Motor neuron (in vitro differentiated cells): ENCODE data around the gene ABCB11. TPM values are rescaled to one million over a fixed set of nuclear protein-coding genes. Genes with fewer than 3 reads are reported as not detected.
A peak's percentile ranks its signal among the peaks of the same experiment; 100 is the strongest.
"Not testable (repeated sequence)": the region's sequence is repeated elsewhere in the genome, so short reads cannot be mapped to it uniquely, and the experiment has no call there.

Experiments
- ATAC-seq, 8 experiments: fragments of 200-7000 bp; cut with Tn5 transposase; replicated peaks in 6 of 8; 2 replicates each; pipeline ENCODE4 v1.8.0; 2021; ENCODE audit warnings: mild to moderate bottlenecking in 8 of 8, moderate library complexity in 8 of 8
- H3K27ac ChIP-seq, 2 donors: fragments of 250-450 bp; sonication (Bioruptor Pico); 2 replicates each; pipeline ENCODE4 v1.9.0; 2021; ENCODE audit warnings: antibody characterized with exemption in 2 of 2, mild to moderate bottlenecking in 2 of 2, moderate library complexity in 1 of 2
- H3K4me1 ChIP-seq, 2 donors: fragments of 250-450 bp; sonication (Bioruptor Pico); replicated peaks in 1 of 2; 2 replicates each; pipeline ENCODE4 v1.6.1; 2021; ENCODE audit warnings: antibody characterized with exemption in 2 of 2, mild to moderate bottlenecking in 2 of 2, moderate library complexity in 1 of 2
- H3K4me3 ChIP-seq, 5 donors: fragments of 250-450 bp; sonication (Bioruptor Pico); 2 replicates each; pipeline ENCODE4 v1.9.0; 2021; ENCODE audit warnings: antibody characterized with exemption in 5 of 5, mild to moderate bottlenecking in 5 of 5, moderate library complexity in 4 of 5
- WGBS, 10 experiments: fragments of 450-650 bp; shearing (Covaris generic); methylation state at CpG; one replicate each; pipeline ENCODE4 v1.0.0; 2022; 5-methylcytosine and 5-hydroxymethylcytosine counted together
- in situ Hi-C, 9 experiments: fragments of 400-800 bp; cut with MboI; loops; one replicate each; pipeline ENCODE4 v1.15.0; 2021; ENCODE audit warnings: low sequenced_read_pairs in 9 of 9, low pct_unique_long_range_greater_than_20kb in 2 of 9; ENCODE audit not compliant: unreplicated experiment in 9 of 9
- total RNA-seq, 8 experiments: library from RNA; unstranded; fragments of 300-600 nt; gene quantifications; 2 replicates each; pipeline versions ENCODE4 v1.2.3 to v1.2.4, GENCODE V29; 2022

The ABCB11 gene
- total RNA-seq, 8 experiments from 2014 or later = 0.04 to 0.47 (median 0.10) TPM; not detected in 3

DNA sequence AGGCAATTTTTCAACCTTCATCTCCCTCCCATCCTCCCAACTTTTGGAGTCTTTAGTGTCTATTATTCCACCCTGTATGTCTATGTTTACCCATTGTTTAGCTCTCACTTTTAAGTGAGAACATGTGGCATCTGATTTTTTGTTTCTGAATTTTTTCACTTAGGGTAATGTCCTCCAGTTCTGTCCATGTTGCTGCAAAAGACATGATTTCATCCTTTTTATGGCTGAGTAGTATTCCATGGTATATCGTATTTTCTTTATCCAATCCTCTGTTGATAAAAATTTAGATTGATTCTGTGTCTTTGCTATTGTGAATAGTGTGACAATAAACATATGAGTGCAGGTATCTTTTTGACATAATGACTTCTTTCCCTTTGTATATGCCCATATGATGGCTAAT, 81.8 kb downstream of the ABCB11 start:
- WGBS, 10 experiments = 0 to 100% (median 88%) methylated on average over 1 of the region's 1 CpG; no CpG with 5 or more reads in 2 of the 10 experiments
- H3K27ac ChIP-seq = no peak overlapping the region
- ATAC-seq = no peak
- no peaks in the 10 kb centered on the region for H3K4me1 ChIP-seq
- in situ Hi-C loops = no loop called here
- H3K4me3 ChIP-seq = no peak overlapping the region

DNA sequence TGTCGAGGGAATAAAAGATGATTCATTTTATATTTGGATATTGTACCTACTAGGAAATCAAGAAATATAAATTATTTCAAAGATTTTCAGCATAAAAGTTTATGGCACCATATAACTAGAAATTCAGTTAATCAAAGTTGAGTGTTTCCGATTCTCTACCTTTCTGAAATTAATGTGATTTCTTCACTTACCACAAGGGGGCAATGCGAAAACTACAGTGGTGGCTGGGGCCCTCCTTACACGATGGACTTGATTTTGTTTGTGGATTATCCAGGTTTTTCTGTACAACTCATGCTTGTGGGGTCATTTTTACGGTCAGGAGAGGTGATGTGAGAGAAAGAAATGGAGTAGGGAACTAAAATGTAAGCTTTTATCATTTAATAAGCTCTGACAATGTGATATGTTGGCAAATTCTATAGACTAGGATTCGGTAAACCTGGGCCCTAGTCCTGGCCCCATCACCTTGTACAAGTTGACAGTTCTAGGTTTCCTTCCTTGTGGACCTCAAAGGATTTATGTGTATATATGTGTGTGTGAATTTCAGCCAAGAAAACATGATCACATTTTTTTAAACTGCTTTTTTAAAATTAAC, 82.4 kb downstream of the ABCB11 start:
- in situ Hi-C loops = no loop called here
- Histone ChIP-seq H3K4me3 (no peak overlapping the region), H3K4me1 (no peaks in the 10 kb centered on the region), H3K27ac (no peak overlapping the region)
- peak in 2 of 8 experiments; percentile 39 to 42 for ATAC-seq
- 0 to 100% (median 62%) methylated on average over 1 to 6 of the region's 6 CpGs for WGBS, 10 experiments

DNA sequence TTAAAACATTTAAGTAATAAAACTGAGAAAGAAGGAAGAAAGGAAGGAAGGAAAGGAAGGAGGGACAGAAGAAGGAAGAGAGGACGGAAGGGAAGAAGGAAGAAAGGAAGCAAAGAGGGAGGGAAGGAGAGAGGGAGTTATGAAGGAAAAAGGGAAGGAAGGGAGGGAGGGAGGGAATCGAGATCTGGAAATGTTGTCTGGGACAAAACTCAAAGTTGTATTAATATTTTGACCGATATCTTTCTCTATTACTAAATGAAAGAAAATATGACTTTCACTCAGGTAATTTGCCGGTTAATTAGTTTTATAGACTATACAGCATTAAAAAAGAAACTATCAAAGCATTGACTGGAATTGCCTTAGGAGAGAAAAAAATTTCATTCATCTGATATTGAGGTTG, 85.6 kb downstream of the ABCB11 start:
- Histone ChIP-seq H3K4me3 (no peak overlapping the region), H3K27ac (no peak overlapping the region), H3K4me1 (no peaks in the 10 kb centered on the region)
- in situ Hi-C loops = no loop called here
- WGBS, 10 experiments = 14 to 83% (median 60%) methylated on average over 1 to 4 of the region's 4 CpGs; no CpG with 5 or more reads in 1 of the 10 experiments
- no peak for ATAC-seq

DNA sequence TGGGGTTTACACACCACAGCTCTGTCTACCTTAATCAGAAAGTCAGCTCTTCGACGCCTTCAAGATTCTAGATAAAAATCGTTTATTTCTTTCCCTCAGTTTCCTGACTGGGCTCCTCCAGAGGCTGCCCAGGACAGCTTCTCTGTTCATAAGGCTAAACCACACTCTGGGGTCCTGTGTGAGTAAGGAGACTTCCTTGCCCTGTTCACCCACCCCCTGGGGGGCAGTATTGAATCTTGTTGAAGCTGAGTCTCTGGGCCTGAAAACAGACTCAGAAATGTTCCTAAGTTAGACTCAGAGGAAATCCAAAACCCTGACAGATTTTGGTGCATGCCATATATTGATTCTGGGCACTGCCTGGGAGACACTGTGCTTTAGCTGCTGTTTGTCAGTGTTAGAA, 87.1 kb downstream of the ABCB11 start:
- 33 to 100% (median 65%) methylated on average over 2 to 3 of the region's 3 CpGs; no CpG with 5 or more reads in 4 of the 10 experiments for WGBS, 10 experiments
- no peak overlapping the region for H3K4me3 ChIP-seq
- in situ Hi-C loops = no loop called here
- no peak for ATAC-seq
- no peaks in the 10 kb centered on the region for H3K4me1 ChIP-seq
- no peak overlapping the region for H3K27ac ChIP-seq

DNA sequence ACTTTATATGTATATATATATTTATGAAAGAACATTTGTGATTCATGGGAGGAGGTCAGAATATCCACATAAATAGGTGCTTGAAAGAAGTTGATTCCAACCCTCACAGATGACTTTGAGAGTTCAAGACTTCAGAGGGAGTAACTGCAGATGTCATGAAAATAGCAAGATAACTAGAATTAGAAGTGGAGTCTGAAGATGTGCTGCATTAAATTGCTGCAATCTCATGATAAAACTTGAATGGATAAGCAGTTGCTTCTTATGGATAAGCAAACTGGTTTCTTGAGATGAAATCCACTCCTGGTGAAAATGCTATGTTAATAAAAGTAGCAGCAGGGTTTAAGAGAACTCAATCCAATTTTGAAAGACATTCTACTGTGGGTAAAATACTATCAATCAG, 89.8 kb downstream of the ABCB11 start:
- Histone ChIP-seq H3K4me3 (no peak overlapping the region), H3K27ac (no peak overlapping the region), H3K4me1 (no peaks in the 10 kb centered on the region)
- no peak for ATAC-seq
- in situ Hi-C loops = no loop called here

DNA sequence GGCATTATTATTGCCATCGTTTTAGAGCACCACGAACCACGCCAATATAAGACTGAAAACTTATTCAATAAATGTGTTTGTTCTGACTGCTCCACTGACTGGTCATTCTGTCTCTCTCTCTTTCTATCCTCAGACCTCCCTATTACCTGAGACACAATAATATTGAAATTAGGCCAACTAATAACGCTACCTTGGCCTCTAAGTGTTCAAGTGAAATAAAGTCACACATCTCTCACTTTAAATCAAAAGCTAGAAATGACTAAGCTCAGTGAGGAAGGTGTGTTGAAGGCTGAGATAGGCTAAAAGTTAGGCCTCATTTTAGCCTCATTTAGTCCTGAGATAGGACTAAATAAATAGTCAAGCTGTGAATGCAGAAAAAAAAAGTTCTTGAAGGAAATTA, 91.2 kb downstream of the ABCB11 start:
- 58 to 100% (median 84%) methylated on average over 2 to 4 of the region's 4 CpGs; no CpG with 5 or more reads in 1 of the 10 experiments for WGBS, 10 experiments
- in situ Hi-C loops = no loop called here
- Histone ChIP-seq H3K27ac (no peak overlapping the region), H3K4me3 (no peak overlapping the region), H3K4me1 (no peaks in the 10 kb centered on the region)
- no peak for ATAC-seq

DNA sequence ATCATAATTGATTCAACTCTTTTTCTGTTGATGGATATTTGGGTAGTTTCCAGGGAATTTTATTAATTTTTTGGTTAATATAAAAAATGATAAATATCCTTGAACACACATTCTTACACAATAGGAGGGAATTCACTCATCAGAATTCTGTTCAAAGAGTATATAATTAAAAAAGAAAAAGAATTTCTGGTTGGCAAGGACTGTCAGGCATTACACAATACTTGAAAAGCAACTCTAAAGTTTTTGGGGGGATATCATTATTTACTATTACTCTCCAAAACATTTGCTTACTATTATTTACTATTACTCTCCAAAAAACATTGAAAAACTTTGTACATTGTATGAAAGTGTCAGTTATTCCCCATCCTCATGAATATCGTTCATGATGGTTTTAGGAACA, 92.1 kb downstream of the ABCB11 start:
- ATAC-seq = no peak
- H3K4me1 ChIP-seq = no peaks in the 10 kb centered on the region
- in situ Hi-C loops = no loop called here
- no peak overlapping the region for H3K27ac ChIP-seq
- WGBS, 10 experiments = 0 to 100% (median 87%) methylated on average over 1 of the region's 1 CpG
- H3K4me3 ChIP-seq = no peak overlapping the region

DNA sequence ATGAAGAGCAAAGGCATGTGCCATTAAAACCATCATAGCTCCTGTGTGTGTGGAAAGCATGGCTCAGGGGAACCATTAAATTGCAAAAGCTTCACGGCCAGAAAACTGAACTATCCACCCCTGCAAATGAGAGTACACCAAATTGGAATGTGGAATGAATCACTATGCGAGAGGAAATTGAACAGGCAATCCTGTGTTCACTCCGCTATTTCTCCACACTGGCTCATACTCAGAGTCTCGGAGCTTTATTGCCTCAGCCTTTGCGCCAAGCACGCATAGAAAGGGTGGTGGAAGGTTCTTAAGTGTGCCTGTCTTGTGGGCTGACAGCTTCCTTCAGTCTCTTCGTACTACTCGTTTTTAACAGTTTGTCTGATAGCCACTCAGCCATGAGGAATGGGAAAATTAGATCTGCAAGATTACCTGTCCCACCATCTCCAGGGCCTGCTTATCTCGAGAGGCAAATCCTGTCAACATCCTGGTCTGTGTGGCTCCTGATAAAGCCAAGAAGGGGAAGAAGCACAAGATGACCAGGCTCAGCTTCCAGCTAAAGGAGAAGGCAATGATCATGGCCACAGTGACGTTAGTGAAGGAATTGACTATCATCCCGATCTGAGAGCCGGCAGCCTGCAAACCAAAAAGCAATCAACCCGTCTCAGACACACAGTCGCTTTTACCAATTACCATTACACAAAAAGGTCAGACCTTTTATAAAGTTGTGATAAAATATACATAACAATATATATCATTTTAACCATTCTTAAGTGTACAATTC, 95.1 kb downstream of the ABCB11 start:
- H3K4me1 ChIP-seq = no peaks in the 10 kb centered on the region
- in situ Hi-C loops = no loop called here
- 55 to 97% (median 83%) methylated on average over 1 to 14 of the region's 14 CpGs; no CpG with 5 or more reads in 1 of the 10 experiments for WGBS, 10 experiments
- no peak overlapping the region for H3K4me3 ChIP-seq
- ATAC-seq = peak in 3 of 8 experiments; percentile 19 to 70 (median 42)
- no peak overlapping the region for H3K27ac ChIP-seq

DNA sequence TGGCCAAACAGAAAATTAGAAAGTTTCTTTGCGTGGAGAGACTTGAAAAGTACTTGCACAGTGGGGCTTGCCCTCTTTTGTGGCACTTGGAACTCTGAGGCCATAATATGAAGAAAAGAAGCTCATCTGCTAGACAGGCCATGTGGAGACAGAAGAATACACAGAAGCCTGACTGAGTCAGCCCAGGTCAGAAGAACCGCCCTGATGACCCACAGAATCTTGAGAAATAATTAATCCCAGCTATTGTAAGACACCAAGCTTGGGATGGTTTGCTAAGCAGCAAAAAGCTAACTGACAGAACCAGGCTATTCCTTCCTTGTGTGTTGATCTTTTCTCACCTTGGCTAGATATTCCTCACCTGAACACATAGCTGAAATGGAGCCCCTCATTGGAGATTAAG, 96.3 kb downstream of the ABCB11 start:
- ATAC-seq = peak in 1 of 8 experiments; percentile 27
- no peaks in the 10 kb centered on the region for H3K4me1 ChIP-seq
- 0 to 76% (median 53%) methylated on average over 1 to 2 of the region's 2 CpGs; no CpG with 5 or more reads in 3 of the 10 experiments for WGBS, 10 experiments
- in situ Hi-C loops = no loop called here
- H3K27ac ChIP-seq = no peak overlapping the region
- no peak overlapping the region for H3K4me3 ChIP-seq

DNA sequence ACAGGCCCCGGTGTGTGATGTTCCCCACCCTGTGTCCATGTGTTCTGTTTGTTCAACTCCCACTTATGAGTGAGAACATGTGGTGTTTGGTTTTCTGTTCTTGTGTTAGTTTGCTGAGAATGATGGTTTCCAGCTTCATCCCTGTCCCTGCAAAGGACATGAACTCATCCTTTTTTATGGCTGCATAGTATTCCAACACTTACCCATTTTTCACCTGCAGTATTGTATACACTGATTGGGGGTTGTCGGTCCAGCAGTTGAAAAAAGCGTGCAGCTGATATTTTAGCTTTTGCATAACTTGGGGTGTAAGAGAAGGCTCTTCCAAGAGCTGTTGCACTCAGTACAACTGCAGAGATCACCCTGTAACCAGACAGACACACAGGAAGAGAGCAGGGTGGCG, 99.0 kb downstream of the ABCB11 start:
- H3K4me3 ChIP-seq, ATAC-seq, in situ Hi-C loops, H3K4me1 ChIP-seq, H3K27ac ChIP-seq: not testable (repeated sequence)
- 0 to 100% (median 83%) methylated on average over 1 to 3 of the region's 4 CpGs; no CpG with 5 or more reads in 3 of the 10 experiments for WGBS, 10 experiments

DNA sequence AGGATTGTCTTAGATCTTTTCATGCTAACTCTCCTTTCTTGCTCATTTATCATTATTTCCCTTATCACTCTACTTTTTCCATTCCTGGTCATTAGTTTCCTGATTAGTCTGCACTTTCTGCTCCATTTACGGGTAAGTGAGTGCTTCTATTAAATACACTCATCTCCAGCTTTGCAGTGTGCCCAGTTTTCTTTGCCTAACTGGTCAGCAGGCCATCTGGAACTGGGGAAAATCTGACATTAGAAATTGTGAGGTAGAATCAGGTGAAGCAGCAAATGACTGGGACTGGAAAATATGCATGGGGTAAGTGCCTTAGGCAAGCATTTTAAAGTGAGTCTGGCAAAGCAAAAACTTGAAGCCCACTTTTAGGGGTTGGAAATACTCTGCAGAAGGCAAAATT, 100.9 kb downstream of the ABCB11 start:
- in situ Hi-C loops = no loop called here

DNA sequence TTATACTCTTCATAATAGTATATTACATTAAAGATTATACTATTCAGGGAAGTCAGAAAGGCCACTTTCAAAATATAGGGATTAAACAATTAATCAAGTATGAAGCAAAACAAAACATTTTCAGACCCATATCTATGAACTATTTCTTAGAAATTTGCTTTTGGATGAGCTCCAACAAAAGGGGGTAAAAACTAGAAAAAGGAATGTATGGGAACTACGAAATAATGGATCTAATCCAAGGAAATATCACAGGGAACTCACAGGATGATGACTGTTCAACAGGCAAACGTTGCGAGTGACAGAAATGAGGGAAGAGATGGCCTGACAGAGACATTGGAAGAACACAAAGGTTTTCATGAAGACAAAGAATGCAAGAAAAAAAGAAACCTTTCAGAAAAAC, 102.1 kb downstream of the ABCB11 start:
- WGBS, 10 experiments = 25 to 90% (median 71%) methylated on average over 3 of the region's 3 CpGs; no CpG with 5 or more reads in 1 of the 10 experiments
- no peak for ATAC-seq
- no peaks in the 10 kb centered on the region for H3K4me1 ChIP-seq
- H3K27ac ChIP-seq = no peak overlapping the region
- in situ Hi-C loops = no loop called here
- no peak overlapping the region for H3K4me3 ChIP-seq

More for the DNA sequence above, 100.9 kb downstream of the ABCB11 start:
- ATAC-seq = no peak
- no peak overlapping the region for H3K27ac ChIP-seq
- H3K4me3 ChIP-seq = no peak overlapping the region
- H3K4me1 ChIP-seq = no peaks in the 10 kb centered on the region
- WGBS, 10 experiments = 30 to 100% (median 96%) methylated on average over 1 of the region's 1 CpG; no CpG with 5 or more reads in 2 of the 10 experiments

DNA sequence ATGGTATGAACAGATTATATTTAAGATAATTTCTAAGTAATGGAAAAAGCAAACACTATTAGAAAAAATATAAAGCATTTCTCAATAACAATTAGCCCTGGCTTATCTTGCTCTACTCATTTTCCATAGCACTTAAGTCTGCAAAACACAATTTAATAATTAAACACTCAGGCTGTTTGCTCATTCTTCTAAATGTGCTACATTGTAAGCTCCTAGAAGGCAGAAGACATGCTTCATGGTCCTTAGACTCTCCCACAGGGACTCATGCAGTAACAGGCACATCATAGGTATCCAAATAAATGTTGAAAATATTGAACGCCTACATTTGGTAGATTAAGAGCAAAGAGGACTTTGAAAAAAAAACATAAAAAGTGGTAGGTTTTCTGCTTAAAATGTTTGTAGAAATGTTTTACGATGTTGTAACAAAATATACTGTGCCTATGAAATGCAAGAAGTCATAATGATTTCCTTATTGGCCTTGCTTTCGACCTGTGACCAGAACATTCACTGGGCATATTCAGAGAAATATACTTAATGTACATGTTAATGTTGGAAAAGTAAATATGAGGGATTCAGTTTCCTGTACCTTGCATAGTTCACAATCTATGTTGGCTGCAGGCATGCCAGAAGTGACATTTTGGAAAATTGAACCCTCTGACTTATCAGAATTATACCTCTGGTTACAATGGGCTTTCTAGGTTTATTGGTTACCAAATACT, 102.9 kb downstream of the ABCB11 start:
- Histone ChIP-seq H3K4me3 (no peak overlapping the region), H3K4me1 (no peaks in the 10 kb centered on the region), H3K27ac (no peak overlapping the region)
- ATAC-seq = peak in 1 of 8 experiments; percentile 77
- 4 to 100% (median 86%) methylated on average over 2 to 3 of the region's 3 CpGs for WGBS, 10 experiments
- in situ Hi-C loops = no loop called here
